PC-9 (cell line): Measurements from ENCODE around the gene PPIL1. TPM values are rescaled to one million over a fixed set of nuclear protein-coding genes. Genes with fewer than 3 reads are reported as not detected.

Experiments used
- BruUV-seq: library from RNA; stranded (reverse); fragments of 400-500 nt; replicated peaks from 2 replicates; lab custom pipeline; 2021; lab: Mats Ljungman, UMichigan
- CTCF ChIA-PET: fragments of 300-600 bp; sonication (Branson Sonifier 250); formaldehyde crosslinking; loops from one replicate; lab custom pipeline; 2022; ENCODE audit warnings: antibody characterized with exemption; lab: Charles Lee
- POLR2A ChIA-PET: fragments of 300-600 bp; sonication (Branson Sonifier 250); formaldehyde crosslinking; loops from one replicate; lab custom pipeline; 2022; ENCODE audit warnings: antibody characterized with exemption; ENCODE audit not compliant: unreplicated experiment; lab: Charles Lee
- DNase-seq, 2 experiments: peaks; one replicate each; pipeline versions ENCODE4 v3.0.0 to v3.0.0-alpha.2; 2015 to 2022; ENCODE audit warnings: mixed read lengths in 1 of 2
- H2AFZ ChIP-seq: fragments of 200-600 bp; sonication (generic); 2 replicates; pipeline ENCODE4 v1.8.1; 2017; ENCODE audit warnings: antibody characterized with exemption
- H3F3A ChIP-seq: fragments of 200-600 bp; sonication (generic); 2 replicates; pipeline ENCODE4 v1.8.1; 2017; ENCODE audit warnings: antibody characterized with exemption, mild to moderate bottlenecking, low read depth; ENCODE audit not compliant: insufficient read depth
- H3K27ac ChIP-seq: fragments of 200-600 bp; sonication (generic); 2 replicates; pipeline ENCODE4 v1.6.1; 2016; ENCODE audit warnings: mixed run types
- H3K27me3 ChIP-seq: fragments of 200-600 bp; sonication (generic); 2 replicates; pipeline ENCODE4 v1.6.1; 2016; ENCODE audit warnings: low read depth, mixed run types; ENCODE audit not compliant: insufficient read depth
- H3K36me3 ChIP-seq: fragments of 200-600 bp; sonication (generic); 2 replicates; pipeline ENCODE4 v1.6.1; 2016; ENCODE audit warnings: low read depth, mixed run types
- H3K4me1 ChIP-seq: fragments of 200-600 bp; sonication (generic); replicated peaks from 2 replicates; pipeline ENCODE4 v1.6.1; 2016; ENCODE audit warnings: mixed run types; ENCODE audit not compliant: insufficient read depth
- H3K4me2 ChIP-seq: fragments of 200-600 bp; sonication (generic); 2 replicates; pipeline ENCODE4 v1.6.1; 2017; ENCODE audit warnings: mixed run types
- H3K4me3 ChIP-seq: fragments of 200-600 bp; sonication (generic); 2 replicates; pipeline ENCODE4 v1.6.1; 2016; ENCODE audit warnings: mixed run types
- H3K79me2 ChIP-seq: fragments of 200-600 bp; sonication (generic); 2 replicates; pipeline ENCODE4 v1.6.1; 2017; ENCODE audit warnings: low read depth, mixed run types
- H3K9me2 ChIP-seq: fragments of 200-600 bp; sonication (generic); 2 replicates; pipeline ENCODE4 v1.8.1; 2017; ENCODE audit warnings: mild to moderate bottlenecking; ENCODE audit not compliant: insufficient read depth
- H3K9me3 ChIP-seq: fragments of 200-600 bp; sonication (generic); 2 replicates; pipeline ENCODE4 v1.8.1; 2016; ENCODE audit warnings: low read depth; ENCODE audit not compliant: insufficient read depth
- H4K20me1 ChIP-seq: fragments of 200-600 bp; sonication (generic); 2 replicates; pipeline ENCODE4 v1.8.1; 2017; ENCODE audit not compliant: insufficient read depth
- CTCF ChIP-seq: fragments of 200-600 bp; sonication (generic); conservative IDR thresholded peaks from 2 replicates; pipeline ENCODE4 v1.6.1; 2017; ENCODE audit warnings: mixed run types, antibody characterized with exemption, mild to moderate bottlenecking, moderate library complexity
- EZH2 ChIP-seq: fragments of 200-600 bp; sonication (generic); IDR thresholded peaks from 2 replicates; pipeline ENCODE4 v1.8.0; 2017; ENCODE audit warnings: antibody characterized with exemption, low read depth
- intact Hi-C: fragments of 100-400 bp; cut with micrococcal nuclease; formaldehyde crosslinking; loops from one replicate; pipeline ENCODE4 v1.10.0; 2022; ENCODE audit not compliant: unreplicated experiment
- total RNA-seq: library from RNA; stranded (reverse); gene quantifications from 2 replicates; pipeline ENCODE4 v1.2.3, GENCODE V29; 2021

PPIL1 gene
- total RNA-seq, 1 experiment from 2014 or later, result 28.4 TPM

GRCh38 chr6:36832313-36832712 lies 42.3 kb downstream of the PPIL1 start:
- H3K9me3 ChIP-seq, result no peaks in the 10 kb centered on the region
- H3K27me3 ChIP-seq, result no peaks in the 10 kb centered on the region
- H3K4me2 ChIP-seq, result no peak overlapping the region
- H3K27ac ChIP-seq, result no peak overlapping the region
- no peak for DNase-seq
- no peaks in the 10 kb centered on the region for H3K79me2 ChIP-seq
- peaks cover 7% of the 10 kb centered on the region; the same call in 1 of the 2 replicates for H3F3A ChIP-seq
- CTCF ChIA-PET, result no interaction called here
- H2AFZ ChIP-seq, result no peak overlapping the region
- H3K9me2 ChIP-seq, result no peaks in the 10 kb centered on the region
- H4K20me1 ChIP-seq, result no peaks in the 10 kb centered on the region
- TF ChIP-seq CTCF, result no peak
- no peak for TF ChIP-seq EZH2
- BruUV-seq, result no TSS peak
- no peaks in the 10 kb centered on the region for H3K36me3 ChIP-seq
- intact Hi-C loops, result no loop called here
- no peak overlapping the region for H3K4me3 ChIP-seq
- peaks cover 9% of the 10 kb centered on the region for H3K4me1 ChIP-seq
- POLR2A ChIA-PET, result no interaction called here

- no peak overlapping the region for H3K4me2 ChIP-seq
- no peak overlapping the region for H3K27ac ChIP-seq
- no peak for TF ChIP-seq EZH2
- no peak for TF ChIP-seq CTCF
- no peaks in the 10 kb centered on the region for H4K20me1 ChIP-seq
- H3K4me1 ChIP-seq, result peaks cover 13% of the 10 kb centered on the region
- intact Hi-C loops, result no loop called here
- no peaks in the 10 kb centered on the region for H3K36me3 ChIP-seq
- no peaks in the 10 kb centered on the region for H3K79me2 ChIP-seq
- no peak for DNase-seq
- POLR2A ChIA-PET, result no interaction called here
- H3K9me3 ChIP-seq, result no peaks in the 10 kb centered on the region
- CTCF ChIA-PET, result no interaction called here
- H3K4me3 ChIP-seq, result no peak overlapping the region
- H3F3A ChIP-seq, result peaks cover 7% of the 10 kb centered on the region; the same call in 1 of the 2 replicates
- H3K9me2 ChIP-seq, result no peaks in the 10 kb centered on the region
- no TSS peak for BruUV-seq
- H3K27me3 ChIP-seq, result no peaks in the 10 kb centered on the region
- H2AFZ ChIP-seq, result no peak overlapping the region
Measured at GRCh38 chr6:36830577-36830976, 44.0 kb downstream of the PPIL1 start.

- no peaks in the 10 kb centered on the region for H3K9me2 ChIP-seq
- H4K20me1 ChIP-seq, result no peaks in the 10 kb centered on the region
- H3K9me3 ChIP-seq, result no peaks in the 10 kb centered on the region
- peaks cover 13% of the 10 kb centered on the region for H3K4me1 ChIP-seq
- no peak overlapping the region for H3K4me2 ChIP-seq
- no peaks in the 10 kb centered on the region for H3K36me3 ChIP-seq
- TF ChIP-seq EZH2 (no peak), CTCF (no peak)
- peaks cover 7% of the 10 kb centered on the region; the same call in 1 of the 2 replicates for H3F3A ChIP-seq
- no peaks in the 10 kb centered on the region for H3K27me3 ChIP-seq
- no peak overlapping the region for H3K27ac ChIP-seq
- H3K4me3 ChIP-seq, result no peak overlapping the region
- DNase-seq, result no peak
- ChIA-PET CTCF (no interaction called here), POLR2A (no interaction called here)
- no peak overlapping the region for H2AFZ ChIP-seq
- BruUV-seq, result no TSS peak
- H3K79me2 ChIP-seq, result no peaks in the 10 kb centered on the region
- intact Hi-C loops, result no loop called here
Measured at GRCh38 chr6:36829919-36830544, 44.6 kb downstream of the PPIL1 start.
